22Rv1 (cell line): Measurements from ENCODE around the gene OCIAD2.
A peak's percentile ranks its signal among the peaks of the same experiment; 100 is the strongest.

Source experiments
- H3K27ac ChIP-seq: fragments of 450-650 bp; 2 replicates; pipeline ENCODE4 v1.5.1; 2017
- ZFX ChIP-seq: fragments of 450-650 bp; IDR thresholded peaks from 2 replicates; pipeline ENCODE4 v1.6.1; 2017; ENCODE audit warnings: antibody characterized with exemption, borderline replicate concordance
- TF ChIP-seq, protein P1 (sequence below): fragments of 450-650 bp; IDR thresholded peaks from 2 replicates; pipeline ENCODE4 v1.5.1; 2017; ENCODE audit warnings: mild to moderate bottlenecking

OCIAD2 gene, protein sequence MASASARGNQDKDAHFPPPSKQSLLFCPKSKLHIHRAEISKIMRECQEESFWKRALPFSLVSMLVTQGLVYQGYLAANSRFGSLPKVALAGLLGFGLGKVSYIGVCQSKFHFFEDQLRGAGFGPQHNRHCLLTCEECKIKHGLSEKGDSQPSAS

DNA sequence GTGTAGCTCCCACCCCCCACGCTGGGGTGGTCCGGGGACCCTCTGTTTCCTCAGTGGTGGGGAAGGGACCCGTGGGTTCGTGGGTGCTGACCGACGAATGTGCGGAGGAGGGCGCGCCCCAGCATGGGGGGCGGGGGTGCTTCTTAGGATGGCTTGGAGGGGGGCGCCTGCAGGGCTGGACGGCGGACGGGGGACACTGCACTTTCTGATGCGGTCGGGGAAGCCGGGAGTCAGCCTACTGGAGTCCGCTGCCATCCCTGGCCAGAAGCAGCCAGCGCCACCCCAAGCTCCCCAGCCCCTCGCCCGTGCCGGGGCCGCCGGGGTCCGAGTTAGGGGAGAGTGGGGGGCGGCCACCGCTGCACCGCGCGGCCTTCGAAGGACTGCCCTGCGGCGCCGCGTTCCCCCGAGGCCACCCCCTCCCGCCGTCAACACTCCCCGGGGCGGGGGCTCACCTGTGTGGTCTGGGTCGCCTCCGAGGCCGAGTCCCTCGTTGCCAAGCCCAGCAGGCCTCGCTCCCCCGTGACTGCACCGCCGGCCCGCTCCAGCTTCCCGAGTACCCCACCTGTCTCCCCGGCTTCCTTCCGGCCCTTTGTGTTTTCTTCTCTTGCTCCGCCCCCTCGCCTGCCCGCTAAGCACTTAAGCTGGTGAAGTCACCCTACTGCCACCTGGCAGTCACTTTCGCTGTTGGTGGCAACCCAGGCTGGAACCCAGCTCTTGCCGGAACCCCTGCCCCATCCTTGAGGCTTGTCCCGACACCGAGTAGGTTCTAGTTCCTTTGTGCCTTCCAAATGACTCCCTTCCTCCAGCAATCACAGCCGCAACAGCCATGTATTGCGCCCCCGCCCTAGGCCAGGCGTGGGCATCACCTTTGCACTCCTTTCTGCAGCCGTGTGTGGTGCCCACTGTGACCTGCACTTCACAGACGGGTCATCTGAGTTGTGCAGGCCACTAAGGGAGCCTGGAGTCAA is at the start of gene OCIAD2:
OCIAD2 (minus strand) TSS at position 569 of the 968 bp plus-strand sequence. CDS start 2,225 bp downstream, outside the sequence.
- TF ChIP-seq, protein P1, sequence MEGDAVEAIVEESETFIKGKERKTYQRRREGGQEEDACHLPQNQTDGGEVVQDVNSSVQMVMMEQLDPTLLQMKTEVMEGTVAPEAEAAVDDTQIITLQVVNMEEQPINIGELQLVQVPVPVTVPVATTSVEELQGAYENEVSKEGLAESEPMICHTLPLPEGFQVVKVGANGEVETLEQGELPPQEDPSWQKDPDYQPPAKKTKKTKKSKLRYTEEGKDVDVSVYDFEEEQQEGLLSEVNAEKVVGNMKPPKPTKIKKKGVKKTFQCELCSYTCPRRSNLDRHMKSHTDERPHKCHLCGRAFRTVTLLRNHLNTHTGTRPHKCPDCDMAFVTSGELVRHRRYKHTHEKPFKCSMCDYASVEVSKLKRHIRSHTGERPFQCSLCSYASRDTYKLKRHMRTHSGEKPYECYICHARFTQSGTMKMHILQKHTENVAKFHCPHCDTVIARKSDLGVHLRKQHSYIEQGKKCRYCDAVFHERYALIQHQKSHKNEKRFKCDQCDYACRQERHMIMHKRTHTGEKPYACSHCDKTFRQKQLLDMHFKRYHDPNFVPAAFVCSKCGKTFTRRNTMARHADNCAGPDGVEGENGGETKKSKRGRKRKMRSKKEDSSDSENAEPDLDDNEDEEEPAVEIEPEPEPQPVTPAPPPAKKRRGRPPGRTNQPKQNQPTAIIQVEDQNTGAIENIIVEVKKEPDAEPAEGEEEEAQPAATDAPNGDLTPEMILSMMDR, result peak; percentile 45
- TF ChIP-seq ZFX, result no peak
- H3K27ac ChIP-seq, result no peak within 1 kb of the TSS

DNA sequence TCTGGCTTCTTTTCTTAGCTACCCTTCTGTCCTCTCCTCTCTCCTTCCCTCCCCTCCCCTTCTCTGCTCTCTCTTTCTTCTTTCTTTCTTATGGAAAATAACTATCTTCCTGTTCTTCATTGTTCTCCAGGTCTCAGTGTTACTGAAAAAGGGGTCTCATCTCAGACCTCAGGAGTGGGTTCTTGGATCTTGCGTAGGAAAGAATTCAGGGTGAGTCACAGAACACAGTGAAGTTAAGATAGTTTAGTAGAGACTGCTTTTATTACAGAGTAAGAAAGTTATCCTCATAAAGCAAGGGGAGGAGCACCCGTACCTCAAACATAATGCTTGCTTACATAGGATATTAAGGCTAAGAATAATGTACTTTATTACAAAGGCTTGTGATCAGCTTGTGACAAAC is 47.7 kb upstream of the OCIAD2 start:
- TF ChIP-seq ZFX, result no peak
- TF ChIP-seq, protein P1, result no peak
- peak overlapping the region; percentile 26; the same call in 1 of the 2 replicates for H3K27ac ChIP-seq

DNA sequence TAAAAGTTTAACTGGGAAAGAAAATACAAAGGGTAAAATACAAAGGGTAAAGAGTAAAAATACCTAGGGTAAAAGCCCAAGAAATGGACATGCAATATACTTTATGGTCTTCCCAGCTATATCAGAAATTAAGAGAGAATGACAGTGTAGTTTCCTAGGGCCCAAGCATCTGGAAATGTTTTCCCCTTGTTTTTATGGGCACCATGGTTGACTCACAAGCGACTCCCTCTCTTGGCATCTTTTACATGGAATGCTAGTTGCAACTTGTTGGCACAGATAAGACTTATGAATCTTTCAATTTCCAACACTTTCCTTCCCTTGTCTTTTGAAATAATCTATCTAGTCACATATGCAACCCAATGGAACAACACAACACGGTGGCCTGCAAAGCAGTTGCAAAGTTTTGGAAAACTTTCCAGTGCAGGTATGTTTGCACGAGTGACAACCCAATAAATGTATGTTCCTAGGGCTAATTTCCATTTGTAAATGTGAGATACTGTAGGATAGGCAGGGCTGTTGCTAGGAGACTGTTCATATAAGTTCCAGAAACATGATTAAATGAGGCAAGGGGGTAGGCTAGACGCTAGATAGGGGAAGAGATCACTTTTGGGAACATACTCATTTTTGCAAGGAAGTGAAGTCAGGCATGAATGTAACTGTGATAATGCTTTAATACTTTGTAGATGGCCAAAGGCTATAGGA is 43.1 kb upstream of the OCIAD2 start:
- no peak for TF ChIP-seq ZFX
- TF ChIP-seq, protein P1, result no peak
- H3K27ac ChIP-seq, result no peak overlapping the region

DNA sequence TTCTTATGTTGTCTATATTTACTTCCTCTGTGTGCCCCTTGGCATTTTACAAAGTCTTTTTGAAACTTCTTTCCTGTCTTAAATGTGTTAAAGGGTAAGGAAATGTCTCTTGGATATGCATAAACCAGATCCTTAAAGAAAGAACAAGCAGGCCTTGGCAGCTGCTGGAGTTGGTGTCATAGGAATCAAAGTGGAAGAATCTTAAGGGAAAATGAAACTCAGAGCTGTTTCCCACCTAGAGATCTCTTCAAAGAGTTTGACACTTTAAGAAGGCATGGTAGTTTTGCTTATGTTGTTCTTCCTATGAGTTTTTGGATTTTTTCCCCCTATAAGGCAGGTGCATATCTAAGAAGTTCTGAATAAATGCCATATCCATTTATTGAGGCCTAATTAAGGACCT is 42.5 kb upstream of the OCIAD2 start:
- H3K27ac ChIP-seq, result no peak overlapping the region
- TF ChIP-seq ZFX, result no peak
- TF ChIP-seq, protein P1, result no peak

DNA sequence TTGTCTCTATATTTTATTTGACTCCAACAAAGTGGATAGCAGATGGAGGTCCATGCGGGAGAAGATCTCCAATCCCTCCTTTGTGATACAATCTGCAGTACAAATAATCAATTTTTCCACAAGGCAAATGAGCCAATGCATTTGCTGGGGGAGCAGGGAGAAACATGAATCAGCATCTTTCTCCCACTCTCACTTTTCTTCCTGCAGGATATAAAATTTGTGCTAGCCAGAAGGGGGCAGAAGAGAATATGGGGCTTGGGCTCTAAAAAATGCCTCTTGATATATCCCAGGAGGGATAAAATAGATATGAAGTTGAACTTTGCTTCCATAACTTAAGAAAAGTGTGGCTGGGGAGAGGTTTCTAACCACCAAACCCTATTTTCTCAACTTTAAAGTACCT is 41.2 kb upstream of the OCIAD2 start:
- TF ChIP-seq, protein P1, result no peak
- TF ChIP-seq ZFX, result no peak
- H3K27ac ChIP-seq, result no peak overlapping the region

DNA sequence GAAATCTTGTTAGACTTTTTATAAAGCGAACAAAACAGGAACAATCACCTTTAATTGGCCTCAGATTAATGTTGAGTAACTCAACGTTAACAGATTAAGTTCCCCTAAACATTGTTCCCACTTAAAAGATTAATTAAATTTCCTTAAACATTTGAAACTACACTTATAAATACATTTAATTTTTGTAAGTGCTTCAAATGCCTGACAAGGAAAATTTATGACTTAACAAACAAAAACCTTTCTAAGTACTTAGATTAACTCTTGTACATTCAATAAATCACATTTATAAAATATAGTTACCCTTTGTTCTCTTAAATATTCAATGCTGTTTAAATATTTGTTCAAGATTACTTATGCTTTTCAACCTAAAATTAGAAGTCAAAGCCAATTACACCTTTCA is 39.4 kb upstream of the OCIAD2 start:
- TF ChIP-seq, protein P1, result no peak
- TF ChIP-seq ZFX, result no peak

More for the DNA sequence above, 39.4 kb upstream of the OCIAD2 start:
- H3K27ac ChIP-seq, result no peak overlapping the region
